Right ventricle myocardium superior (tissue), 1 donor: ENCODE data around the gene METTL15. TPM values are rescaled to one million over a fixed set of nuclear protein-coding genes. Genes with fewer than 3 reads are reported as not detected.
"Not testable (repeated sequence)": the region's sequence is repeated elsewhere in the genome, so short reads cannot be mapped to it uniquely, and the experiment has no call there.

Source experiments
- ATAC-seq: fragments of 200-7000 bp; cut with Tn5 transposase; one replicate; pipeline ENCODE4 v1.9.1; 2020; ENCODE audit warnings: mild to moderate bottlenecking; ENCODE audit not compliant: poor library complexity
- DNase-seq: peaks from one replicate; pipeline ENCODE4 v3.0.0-alpha.2; 2020
- intact Hi-C: fragments of 100-400 bp; cut with DNase I; formaldehyde crosslinking; loops from one replicate; pipeline ENCODE4 v1.11.2; 2022
- total RNA-seq: library from RNA; stranded (reverse); fragmentation: NEBNext Ultra II Directional; extraction: Animal tissue kit (Norgen Biotek cat#: 25700); gene quantifications from one replicate; pipeline ENCODE4 v1.2.1, GENCODE V29; 2021
- donor health status: DM: no; HTN: yes; CAD: no; lungs with severe emphysema.

Gene METTL15
- total RNA-seq, 1 donor from 2014 or later = 8.1 TPM

GRCh38 chr11:28106353-28107043, 1.7 kb upstream of the METTL15 start:
- DNase-seq = no peak
- ATAC-seq = no peak
- intact Hi-C loops = no loop called here

- intact Hi-C loops = no loop called here
- ATAC-seq (no peak), DNase-seq (no peak)
Observed at GRCh38 chr11:28107191-28107749, 918 bp upstream of the METTL15 start.

DNA sequence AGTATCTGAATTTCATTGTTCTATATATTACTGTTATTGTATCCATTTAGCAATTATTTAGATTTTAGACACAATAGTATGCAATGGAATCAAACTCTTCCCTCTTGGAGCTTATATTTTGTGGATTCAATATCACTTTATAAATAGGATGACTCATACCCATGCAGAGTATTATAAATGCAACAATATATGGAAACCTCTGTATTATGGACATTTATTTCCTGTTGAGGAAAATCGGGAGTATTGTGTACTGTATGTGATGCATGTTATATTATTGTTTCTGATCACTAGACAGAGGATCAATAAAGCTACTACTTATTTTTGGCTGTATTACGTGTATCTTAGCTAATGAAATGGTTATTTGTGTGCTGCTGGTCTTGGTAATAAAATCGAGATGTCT, 770 bp downstream of the METTL15 start:
- DNase-seq = no peak
- ATAC-seq = no peak
- intact Hi-C loops = no loop called here

DNA sequence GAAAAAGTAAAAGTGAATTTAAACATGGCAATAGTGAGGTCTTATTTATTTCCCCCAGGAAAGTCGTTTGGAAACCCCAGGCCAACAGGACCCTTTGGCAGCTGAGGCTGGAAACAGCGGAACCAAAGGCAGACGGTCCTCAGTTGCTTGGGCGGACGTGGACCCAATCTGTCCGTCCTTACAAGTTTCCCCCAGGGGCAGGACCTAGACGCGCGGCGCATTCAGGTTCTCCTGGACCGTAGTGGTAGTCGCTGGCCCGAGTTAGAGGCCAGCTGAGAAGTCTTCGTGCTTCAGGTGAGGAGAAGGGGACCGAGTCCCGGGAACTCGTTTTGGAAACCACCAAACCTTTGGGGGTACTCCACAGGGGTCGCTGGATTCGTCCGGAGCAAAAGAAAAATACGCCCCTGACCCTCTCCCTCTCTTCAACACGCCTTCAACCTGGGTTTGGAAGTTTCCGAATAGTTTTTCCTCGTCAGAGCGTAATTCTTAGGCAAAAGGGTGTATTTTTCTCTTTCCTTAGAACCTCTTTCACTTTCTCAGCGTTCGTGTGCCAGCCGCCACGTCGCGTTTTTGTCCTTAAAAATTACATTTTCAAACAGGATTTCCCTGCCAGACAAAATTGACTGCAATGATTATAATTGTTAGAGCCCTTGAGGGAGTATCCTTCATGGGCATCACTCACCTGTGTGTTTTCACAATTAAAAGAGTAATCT, 2.1 kb downstream of the METTL15 start:
- DNase-seq (peak; percentile 78), ATAC-seq (peak; percentile 75)
- intact Hi-C loops = no loop called here

GRCh38 chr11:28110821-28111200, 2.6 kb downstream of the METTL15 start:
- intact Hi-C loops = no loop called here
- DNase-seq (no peak), ATAC-seq (no peak)

DNA sequence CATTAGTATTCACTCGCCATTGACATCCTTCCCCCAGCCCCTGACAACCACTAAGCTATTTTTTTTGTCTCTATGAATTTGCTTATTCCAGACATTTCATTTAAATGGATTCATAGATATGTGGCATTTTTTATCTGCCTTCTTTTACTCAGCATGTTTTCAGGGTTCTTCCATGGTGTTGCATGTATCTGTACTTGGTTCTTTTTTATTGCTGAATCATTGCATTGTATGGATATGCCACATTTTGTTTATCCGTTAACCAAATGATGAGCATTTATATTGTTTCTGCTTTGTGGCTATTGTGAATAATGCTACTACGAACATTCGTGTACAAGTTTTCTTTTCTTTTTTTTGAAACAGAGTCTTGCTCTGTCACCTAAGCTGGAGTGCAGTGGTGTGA, 5.9 kb downstream of the METTL15 start:
- ATAC-seq (no peak), DNase-seq (no peak)
- intact Hi-C loops = no loop called here

DNA sequence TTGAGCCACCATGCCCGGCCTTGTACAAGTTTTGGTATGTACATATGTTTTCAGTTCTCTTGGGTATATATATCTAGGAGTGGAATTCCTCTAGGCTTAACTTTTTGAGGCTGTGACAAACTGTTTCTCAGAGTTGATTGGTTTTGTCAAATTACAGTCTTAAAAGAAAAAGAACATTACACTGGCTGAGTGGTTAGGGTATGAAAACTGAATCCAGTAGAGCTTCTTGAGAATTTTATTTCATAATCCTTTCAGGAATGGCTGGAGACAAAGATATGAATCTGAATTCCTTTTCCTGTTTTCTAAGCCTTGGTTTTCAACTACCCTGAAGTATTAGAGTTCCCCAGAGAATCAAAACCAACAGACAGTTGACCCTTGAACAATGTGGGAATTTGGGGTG, 6.5 kb downstream of the METTL15 start:
- DNase-seq (no peak), ATAC-seq (no peak)
- intact Hi-C loops = no loop called here

- no peak for ATAC-seq
- intact Hi-C loops = no loop called here
- DNase-seq = no peak
Observed at GRCh38 chr11:28117712-28118111, 9.5 kb downstream of the METTL15 start.

GRCh38 chr11:28123151-28123581, 15.0 kb downstream of the METTL15 start:
- no peak for ATAC-seq
- intact Hi-C loops = no loop called here
- no peak for DNase-seq

DNA sequence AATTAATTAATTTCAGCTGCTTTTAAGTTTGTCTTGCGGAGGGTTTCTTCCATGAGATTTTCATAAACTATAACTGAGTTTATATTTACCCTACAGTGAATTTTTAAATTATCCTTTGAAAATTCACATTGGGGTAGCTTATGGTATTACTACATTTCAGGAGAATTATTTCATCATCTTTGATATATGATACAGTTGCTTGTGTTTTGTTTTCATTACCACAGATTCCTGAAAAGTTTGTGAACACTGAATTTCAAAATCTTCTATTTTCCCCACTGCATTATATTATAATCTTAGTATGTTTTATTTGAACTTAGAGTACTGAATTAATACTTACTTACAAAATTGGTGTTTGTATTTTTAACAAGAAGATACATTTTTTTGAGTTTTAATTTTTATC, 24.4 kb downstream of the METTL15 start:
- DNase-seq (no peak), ATAC-seq (no peak)
- intact Hi-C loops = no loop called here

GRCh38 chr11:28133146-28133545, 25.0 kb downstream of the METTL15 start:
- no peak for ATAC-seq
- no peak for DNase-seq
- intact Hi-C loops = no loop called here

DNA sequence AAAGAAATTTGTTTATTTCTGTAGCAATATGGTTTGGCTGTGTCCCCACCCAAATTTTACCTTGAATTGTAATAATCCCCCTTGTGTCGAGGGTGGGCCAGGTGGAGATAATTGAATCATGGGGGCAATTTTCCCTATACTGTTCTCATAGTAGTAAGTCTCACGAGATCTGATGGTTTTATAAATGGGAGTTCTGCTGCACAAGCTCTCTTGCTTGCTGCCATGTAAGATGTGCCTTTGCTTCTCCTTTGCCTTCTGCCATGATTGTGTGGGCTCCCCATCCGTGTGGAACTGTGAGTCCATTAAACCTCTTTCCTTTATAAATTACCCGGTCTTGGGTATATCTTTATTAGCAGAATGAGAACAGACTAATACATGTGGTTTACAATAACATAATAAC, 28.0 kb downstream of the METTL15 start:
- DNase-seq, ATAC-seq, intact Hi-C loops: not testable (repeated sequence)

DNA sequence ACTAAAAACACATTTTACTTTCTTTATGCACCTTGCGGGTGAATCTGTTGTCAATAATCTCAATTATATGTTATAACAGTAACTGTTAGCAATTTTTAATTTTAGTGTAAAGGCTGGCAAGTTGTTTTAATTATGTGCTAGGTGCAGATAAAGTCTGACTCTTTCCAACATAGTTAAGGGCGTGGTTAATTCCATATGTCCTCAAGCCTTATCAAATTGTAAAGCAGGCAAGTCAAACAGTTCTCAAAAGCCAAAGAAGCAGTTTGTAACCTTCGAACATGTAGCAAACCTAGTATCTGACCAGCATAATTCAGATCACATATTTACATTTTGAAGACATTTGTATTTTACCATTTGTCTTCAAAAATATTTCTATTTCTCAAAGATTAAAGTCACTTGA, 29.2 kb downstream of the METTL15 start:
- intact Hi-C loops = no loop called here
- DNase-seq = no peak
- ATAC-seq = no peak

DNA sequence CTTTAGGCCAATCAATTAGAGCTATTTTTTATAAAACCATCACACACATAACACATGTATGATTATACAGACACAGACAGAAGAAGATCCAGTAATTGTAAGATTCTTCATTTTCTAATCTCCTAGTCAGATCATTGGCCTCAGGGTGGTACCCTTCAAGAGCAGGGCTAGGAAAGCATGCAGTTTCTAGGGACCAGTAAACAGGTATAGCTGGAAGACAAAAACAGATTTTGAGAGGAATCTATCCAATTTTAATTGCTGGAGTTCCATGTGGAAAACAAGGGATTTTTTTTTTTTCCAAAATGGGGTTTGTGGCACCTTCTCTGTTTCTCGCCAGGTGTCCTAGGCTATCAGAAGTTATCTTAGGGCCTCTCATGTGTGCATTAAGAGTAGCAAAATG, 29.6 kb downstream of the METTL15 start:
- no peak for ATAC-seq
- intact Hi-C loops = no loop called here
- no peak for DNase-seq

GRCh38 chr11:28139841-28140415, 31.7 kb downstream of the METTL15 start:
- DNase-seq = no peak
- ATAC-seq = no peak
- intact Hi-C loops = no loop called here

- DNase-seq (no peak), ATAC-seq (no peak)
- intact Hi-C loops = no loop called here
Observed at GRCh38 chr11:28140689-28141455, 32.7 kb downstream of the METTL15 start.

GRCh38 chr11:28142724-28143123, 34.5 kb downstream of the METTL15 start:
- intact Hi-C loops = no loop called here
- DNase-seq (no peak), ATAC-seq (no peak)

DNA sequence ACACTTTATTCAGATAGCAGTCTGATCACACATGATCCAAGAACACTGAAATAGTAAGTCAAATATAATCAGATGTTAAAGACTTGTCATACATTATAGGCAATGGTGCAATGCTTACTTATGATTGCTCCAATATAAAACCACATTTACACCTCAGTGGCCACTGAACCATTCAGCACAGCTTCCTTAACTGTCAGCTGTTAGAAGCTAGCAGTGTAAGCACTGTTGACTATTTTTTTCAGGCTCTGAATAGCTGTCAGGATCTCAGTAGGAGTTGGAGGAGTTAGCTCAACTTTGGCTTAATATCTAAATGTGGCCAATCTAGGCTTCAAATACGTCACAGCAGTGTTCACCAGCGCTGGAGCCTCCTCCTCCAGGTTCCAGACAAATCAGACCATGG, 36.6 kb downstream of the METTL15 start:
- ATAC-seq = no peak
- intact Hi-C loops = no loop called here
- no peak for DNase-seq

DNA sequence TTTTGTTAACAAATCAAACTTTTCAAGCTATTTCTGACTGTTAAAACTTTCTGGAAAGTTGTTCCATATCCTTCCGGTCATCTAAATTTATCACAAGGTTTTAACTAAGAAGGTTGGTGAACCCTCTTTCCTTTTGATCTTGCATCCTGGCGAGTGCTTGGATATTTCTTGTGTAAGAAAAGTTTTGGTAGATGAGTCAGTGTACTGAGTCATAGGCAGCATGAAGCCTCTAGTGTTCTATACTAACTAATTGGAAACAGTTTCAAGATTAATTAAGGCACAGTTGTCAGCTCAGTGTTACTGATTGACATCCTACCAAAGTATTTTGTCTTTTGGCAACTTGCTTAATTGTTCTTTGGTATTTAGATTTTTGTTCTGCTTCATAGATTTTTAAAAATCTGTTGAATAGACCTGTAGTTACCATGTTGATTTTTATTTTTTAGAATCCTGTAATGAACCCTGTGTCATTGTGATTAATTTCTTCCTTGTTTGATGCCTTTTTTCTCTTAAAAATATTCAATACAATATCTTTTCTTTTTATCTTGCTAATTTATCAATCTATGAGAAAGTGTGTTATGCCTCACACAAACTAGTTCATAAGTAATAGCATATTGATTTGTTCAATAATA, 38.0 kb downstream of the METTL15 start:
- ATAC-seq = no peak
- no peak for DNase-seq
- intact Hi-C loops = no loop called here
